Keratinocyte (primary cell): ENCODE data around the gene SPACA7. TPM values are rescaled to one million over a fixed set of nuclear protein-coding genes. Genes with fewer than 3 reads are reported as not detected.
"Not testable (repeated sequence)": the region's sequence is repeated elsewhere in the genome, so short reads cannot be mapped to it uniquely, and the experiment has no call there.

Source experiments
- DNase-seq: peaks from one replicate; pipeline ENCODE4 v3.0.0-alpha.2; 2011; ENCODE audit warnings: low read depth, missing footprints, low spot score
- FAIRE-seq: peaks from 2 replicates; lab custom pipeline; 2011; peaks lifted over from hg19 to GRCh38; lab: Jason Lieb, UNC
- H2AFZ ChIP-seq: 2 replicates; pipeline ENCODE4 v1.6.0; 2012; ENCODE audit warnings: low read length, control low read depth, inconsistent platforms; ENCODE audit not compliant: control insufficient read depth
- H3K27ac ChIP-seq: 2 replicates; pipeline ENCODE4 v1.5.1; 2011; ENCODE audit warnings: low read length; ENCODE audit not compliant: control insufficient read depth, insufficient read depth
- H3K27me3 ChIP-seq: 3 replicates; pipeline ENCODE4 v1.6.0; 2011; ENCODE audit warnings: low read length; ENCODE audit not compliant: control insufficient read depth, insufficient read depth; ENCODE audit errors: extremely low read depth
- H3K36me3 ChIP-seq, 2 experiments: 2 replicates in 1 of 2; 3 replicates in 1 of 2; pipeline ENCODE4 v1.5.1; 2011; ENCODE audit warnings: low read length in 2 of 2, mild to moderate bottlenecking in 1 of 2; ENCODE audit not compliant: control insufficient read depth in 2 of 2, insufficient read depth in 2 of 2; ENCODE audit errors: extremely low read depth in 1 of 2
- H3K4me1 ChIP-seq: 3 replicates; pipeline ENCODE4 v1.5.1; 2011; ENCODE audit warnings: low read length; ENCODE audit not compliant: control insufficient read depth, insufficient read depth; ENCODE audit errors: extremely low read depth
- H3K4me2 ChIP-seq: 3 replicates; pipeline ENCODE4 v1.6.0; 2011; ENCODE audit warnings: low read depth, low read length; ENCODE audit not compliant: control insufficient read depth, insufficient read depth; ENCODE audit errors: extremely low read depth
- H3K4me3 ChIP-seq, 3 experiments: fragments of 200-600 bp in 1 of 3; sonication (generic) in 1 of 3; 2 replicates in 2 of 3; 3 replicates in 1 of 3; pipeline ENCODE4 v1.5.1; 2011 to 2016; ENCODE audit warnings: low read length in 3 of 3, mild to moderate bottlenecking in 3 of 3, control low read depth in 2 of 3, inconsistent platforms in 1 of 3, low read depth in 1 of 3, mixed read lengths in 1 of 3, mixed run types in 1 of 3, moderate library complexity in 1 of 3; ENCODE audit not compliant: control insufficient read depth in 2 of 3, insufficient read depth in 2 of 3; ENCODE audit errors: extremely low read depth in 1 of 3
- H3K79me2 ChIP-seq: 2 replicates; pipeline ENCODE4 v1.6.0; 2012; ENCODE audit warnings: low read length; ENCODE audit not compliant: control insufficient read depth, insufficient read depth
- H3K9ac ChIP-seq: 3 replicates; pipeline ENCODE4 v1.6.0; 2011; ENCODE audit warnings: low read length; ENCODE audit not compliant: control insufficient read depth, insufficient read depth; ENCODE audit errors: extremely low read depth
- H3K9me1 ChIP-seq: 3 replicates; pipeline ENCODE4 v1.6.0; 2011; ENCODE audit warnings: low read length; ENCODE audit not compliant: control insufficient read depth, insufficient read depth; ENCODE audit errors: extremely low read depth
- H3K9me3 ChIP-seq: 2 replicates; pipeline ENCODE4 v1.5.1; 2012; ENCODE audit warnings: low read depth, low read length; ENCODE audit not compliant: control insufficient read depth
- H4K20me1 ChIP-seq: 3 replicates; pipeline ENCODE4 v1.6.0; 2011; ENCODE audit warnings: low read length; ENCODE audit not compliant: control insufficient read depth, insufficient read depth; ENCODE audit errors: extremely low read depth
- CTCF ChIP-seq, 3 experiments: IDR thresholded peaks in 1 of 3; conservative IDR thresholded peaks in 1 of 3; optimal IDR thresholded peaks in 1 of 3; 2 replicates in 2 of 3; 3 replicates in 1 of 3; pipeline versions ENCODE3 to v1.5.1; 2011; ENCODE audit warnings: low read length in 3 of 3, mild to moderate bottlenecking in 3 of 3, moderate library complexity in 2 of 3, control low read depth in 1 of 3, inconsistent platforms in 1 of 3; ENCODE audit not compliant: insufficient read depth in 2 of 3; ENCODE audit errors: extremely low read depth in 1 of 3
- dilution Hi-C: fragments of 300-500 bp; cut with MboI; formaldehyde crosslinking; loops from one replicate; pipeline ENCODE4 v1.7.0; 2020; ENCODE audit warnings: low sequenced_read_pairs; ENCODE audit not compliant: extremely low pct_ligation_motif_present
- polyA plus RNA-seq, 5 experiments: library from polyadenylated mRNA; depleted of rRNA in 3 of 5; stranded (reverse) in 3 of 5; stranded (forward) in 1 of 5; unstranded in 1 of 5; fragments of >200 nt; gene quantifications; 1 replicate in 1 of 5; 2 replicates in 3 of 5; 3 replicates in 1 of 5; pipeline versions ENCODE4 v1.2.1 to v1.2.3, GENCODE V29; 2011 to 2012; ENCODE audit warnings: missing spikeins in 2 of 5, low read depth in 1 of 5, low replicate concordance in 1 of 5

The SPACA7 gene
- polyA plus RNA-seq, 1 donor (not counting 4 experiments of a cell fraction or from before 2014, with no cell fraction given) = not detected

- Histone ChIP-seq H3K9me1 (no peaks in the 10 kb centered on the region), H4K20me1 (no peaks in the 10 kb centered on the region), H3K79me2 (no peaks in the 10 kb centered on the region), H3K27ac (no peak overlapping the region), H3K9me3 (no peaks in the 10 kb centered on the region), H2AFZ (no peak overlapping the region), H3K4me3 (no peak overlapping the region), H3K27me3 (no peaks in the 10 kb centered on the region), H3K36me3 (no peaks in the 10 kb centered on the region), H3K9ac (no peak overlapping the region), H3K4me2 (no peak overlapping the region), H3K4me1 (no peaks in the 10 kb centered on the region)
- TF ChIP-seq CTCF (optimal IDR thresholded peaks at IDR 0.05 in 1 of 3, IDR thresholded peaks at IDR 0.05 in 1 of 3, conservative IDR thresholded peaks at IDR 0.05 in 1 of 3; ENCODE audit: extremely low read depth in 1 of 3, insufficient read depth in 2 of 3, low read length in 3 of 3) = no peak
- no peak for DNase-seq
- dilution Hi-C loops = no loop called here
- no peak for FAIRE-seq
Observed at GRCh38 chr13:112392719-112393118, 16.6 kb downstream of the SPACA7 start.

- H3K79me2 ChIP-seq, H3K4me2 ChIP-seq, H3K4me1 ChIP-seq, H2AFZ ChIP-seq, DNase-seq, H3K27ac ChIP-seq, H3K9ac ChIP-seq, H3K9me1 ChIP-seq, H3K27me3 ChIP-seq, FAIRE-seq, H4K20me1 ChIP-seq, H3K9me3 ChIP-seq, H3K36me3 ChIP-seq, dilution Hi-C loops, H3K4me3 ChIP-seq: not testable (repeated sequence)
Observed at GRCh38 chr13:112395022-112395421, 18.9 kb downstream of the SPACA7 start.

GRCh38 chr13:112395941-112396340, 19.8 kb downstream of the SPACA7 start:
- DNase-seq, H3K79me2 ChIP-seq, dilution Hi-C loops, H3K4me3 ChIP-seq, H3K27ac ChIP-seq, H3K9ac ChIP-seq, FAIRE-seq, H3K27me3 ChIP-seq, H3K36me3 ChIP-seq, H4K20me1 ChIP-seq, H3K4me2 ChIP-seq, H3K9me3 ChIP-seq, H3K9me1 ChIP-seq, H3K4me1 ChIP-seq, H2AFZ ChIP-seq: not testable (repeated sequence)
